Large intestine (tissue), 12 donors: ENCODE results near the gene NR1D1. TPM values are rescaled to one million over a fixed set of nuclear protein-coding genes. Genes with fewer than 3 reads are reported as not detected.
"Not testable (repeated sequence)": the region's sequence is repeated elsewhere in the genome, so short reads cannot be mapped to it uniquely, and the experiment has no call there.

Source experiments
- DNase-seq, 2 donors: peaks; one replicate each; pipeline versions ENCODE4 v3.0.0 to v3.0.0-alpha.2; 2013
- H3K27ac ChIP-seq: one replicate; pipeline ENCODE4 v1.5.1; 2013; ENCODE audit warnings: low read length
- H3K27me3 ChIP-seq: 2 replicates; pipeline ENCODE4 v1.6.1; 2013; ENCODE audit warnings: low read length; ENCODE audit not compliant: control insufficient read depth, insufficient read depth
- H3K36me3 ChIP-seq: 2 replicates; pipeline ENCODE4 v1.6.1; 2013; ENCODE audit warnings: low read length; ENCODE audit not compliant: control insufficient read depth, insufficient read depth
- H3K4me1 ChIP-seq: one replicate; pipeline ENCODE4 v1.6.1; 2013; ENCODE audit warnings: low read length; ENCODE audit not compliant: control insufficient read depth, insufficient read depth
- H3K4me3 ChIP-seq: one replicate; pipeline ENCODE4 v1.5.1; 2013; ENCODE audit warnings: low read length
- H3K9me3 ChIP-seq: one replicate; pipeline ENCODE4 v1.6.1; 2013; ENCODE audit warnings: mild to moderate bottlenecking, low read depth, low read length, moderate library complexity; ENCODE audit not compliant: control insufficient read depth
- WGBS: methylation state at CpG from one replicate; pipeline ENCODE4 v1.1.5; 2013; ENCODE audit warnings: low lambda C conversion rate; ENCODE audit not compliant: insufficient coverage; 5-methylcytosine and 5-hydroxymethylcytosine counted together
- long read RNA-seq, 11 donors: transcript quantifications; one replicate each; lab custom pipeline, GENCODE V29; 2026
- polyA plus RNA-seq: library from polyadenylated mRNA; unstranded; fragments of 120-200 nt; gene quantifications from one replicate; pipeline ENCODE4 v1.2.1, GENCODE V29; 2013

The NR1D1 gene
- polyA plus RNA-seq = 2.5 TPM
- long read RNA-seq, donor 1, partial matches to known transcripts = 0 of 1 reads
- long read RNA-seq, donor 1, other reads (novel, unspliced or antisense) = 0 of 1 reads
- long read RNA-seq, donor 2, partial matches to known transcripts = 0 of 1 reads
- long read RNA-seq, donor 2, other reads (novel, unspliced or antisense) = 0 of 1 reads
- long read RNA-seq, donor 3 = 0 reads
- long read RNA-seq, donor 4 = 0 reads
- long read RNA-seq, donor 5 = 0 reads
- long read RNA-seq, donor 6 = 0 reads
- long read RNA-seq, donor 7 = 0 reads
- long read RNA-seq, donor 8, partial matches to known transcripts = 0 of 2 reads
- long read RNA-seq, donor 8, other reads (novel, unspliced or antisense) = 0 of 2 reads
- long read RNA-seq, donor 9, partial matches to known transcripts = 65 of 65 reads
- long read RNA-seq, donor 9, other reads (novel, unspliced or antisense) = 0 of 65 reads
- long read RNA-seq, donor 10, partial matches to known transcripts = 201 of 220 reads
- long read RNA-seq, donor 10, other reads (novel, unspliced or antisense) = 19 of 220 reads
- long read RNA-seq, donor 11, partial matches to known transcripts = 6 of 12 reads
- long read RNA-seq, donor 11, other reads (novel, unspliced or antisense) = 6 of 12 reads

- WGBS = no CpG with 5 or more reads among the region's 16 CpGs
- H3K27ac ChIP-seq = peak within 1 kb of the TSS; percentile 94
These were observed at the start of gene NR1D1 for GRCh38 chr17:40100419-40100668. TSS of gene NR1D1 (minus strand) at chr17:40100589. CDS start at chr17:40100094, 495 bp downstream.

GRCh38 chr17:40148527-40148926 lies 48.1 kb upstream of the NR1D1 start:
- H3K9me3 ChIP-seq = no peaks in the 10 kb centered on the region
- WGBS = no CpG with 5 or more reads among the region's 3 CpGs
- no peaks in the 10 kb centered on the region for H3K4me1 ChIP-seq
- H3K27ac ChIP-seq = no peak overlapping the region
- H3K36me3 ChIP-seq = peaks cover 63% of the 10 kb centered on the region
- no peak overlapping the region for H3K4me3 ChIP-seq
- no peak for DNase-seq
- H3K27me3 ChIP-seq = no peaks in the 10 kb centered on the region

More at GRCh38 chr17:40100419-40100668, at the start of gene NR1D1:
- Histone ChIP-seq H3K36me3 (peaks cover 11% of the 10 kb centered on the region), H3K9me3 (peaks cover 4% of the 10 kb centered on the region), H3K27me3 (no peaks in the 10 kb centered on the region), H3K4me1 (peaks cover 72% of the 10 kb centered on the region), H3K4me3 (peak within 1 kb of the TSS; percentile 61)
- no peak for DNase-seq

GRCh38 chr17:40145476-40145875 lies 45.1 kb upstream of the NR1D1 start:
- Histone ChIP-seq H3K9me3 (no peaks in the 10 kb centered on the region), H3K27me3 (no peaks in the 10 kb centered on the region), H3K4me3 (no peak overlapping the region), H3K36me3 (peaks cover 50% of the 10 kb centered on the region), H3K27ac (no peak overlapping the region), H3K4me1 (peaks cover 8% of the 10 kb centered on the region)
- DNase-seq = no peak
- 100% methylated on average over 1 of the region's 3 CpGs for WGBS

GRCh38 chr17:40143166-40143565 lies 42.8 kb upstream of the NR1D1 start:
- DNase-seq, H3K9me3 ChIP-seq, H3K27ac ChIP-seq, H3K4me3 ChIP-seq, H3K27me3 ChIP-seq: not testable (repeated sequence)
- no CpG with 5 or more reads among the region's 3 CpGs for WGBS
- H3K36me3 ChIP-seq = peaks cover 31% of the 10 kb centered on the region
- H3K4me1 ChIP-seq = peaks cover 17% of the 10 kb centered on the region

GRCh38 chr17:40139566-40140058 lies 39.2 kb upstream of the NR1D1 start:
- peaks cover 33% of the 10 kb centered on the region for H3K36me3 ChIP-seq

GRCh38 chr17:40135817-40136216 lies 35.4 kb upstream of the NR1D1 start:
- no peak overlapping the region for H3K27ac ChIP-seq
- no peaks in the 10 kb centered on the region for H3K9me3 ChIP-seq
- no CpG with 5 or more reads among the region's 3 CpGs for WGBS
- peaks cover 29% of the 10 kb centered on the region for H3K4me1 ChIP-seq
- H3K27me3 ChIP-seq = no peaks in the 10 kb centered on the region
- DNase-seq = no peak
- H3K36me3 ChIP-seq = peaks cover 56% of the 10 kb centered on the region
- no peak overlapping the region for H3K4me3 ChIP-seq

More at GRCh38 chr17:40139566-40140058, 39.2 kb upstream of the NR1D1 start:
- H3K4me1 ChIP-seq = peaks cover 24% of the 10 kb centered on the region
- H3K27ac ChIP-seq = peak overlapping the region; percentile 100
- H3K27me3 ChIP-seq = no peaks in the 10 kb centered on the region
- peak overlapping the region; percentile 78 for H3K4me3 ChIP-seq
- no peak for DNase-seq
- no peaks in the 10 kb centered on the region for H3K9me3 ChIP-seq
- 37% methylated on average over 5 of the region's 14 CpGs for WGBS

- peaks cover 72% of the 10 kb centered on the region for H3K36me3 ChIP-seq
- H3K27ac ChIP-seq = peak overlapping the region; percentile 85
- no peaks in the 10 kb centered on the region for H3K27me3 ChIP-seq
- DNase-seq = peak; percentile 76 to 87
- H3K4me1 ChIP-seq = peaks cover 29% of the 10 kb centered on the region
- no CpG with 5 or more reads among the region's 7 CpGs for WGBS
- H3K4me3 ChIP-seq = no peak overlapping the region
- H3K9me3 ChIP-seq = no peaks in the 10 kb centered on the region
These were observed 33.8 kb upstream of the NR1D1 start for GRCh38 chr17:40134184-40134583.

GRCh38 chr17:40130352-40131042 lies 30.1 kb upstream of the NR1D1 start:
- DNase-seq = no peak
- H3K27me3 ChIP-seq = no peaks in the 10 kb centered on the region

GRCh38 chr17:40129498-40129897 lies 29.1 kb upstream of the NR1D1 start:
- peaks cover 77% of the 10 kb centered on the region for H3K36me3 ChIP-seq
- no peaks in the 10 kb centered on the region for H3K27me3 ChIP-seq
- H3K4me3 ChIP-seq = no peak overlapping the region
- no peaks in the 10 kb centered on the region for H3K9me3 ChIP-seq
- WGBS = no CpG with 5 or more reads among the region's 5 CpGs
- no peak for DNase-seq
- H3K27ac ChIP-seq = no peak overlapping the region
- H3K4me1 ChIP-seq = peaks cover 20% of the 10 kb centered on the region

More at GRCh38 chr17:40130352-40131042, 30.1 kb upstream of the NR1D1 start:
- Histone ChIP-seq H3K36me3 (peaks cover 87% of the 10 kb centered on the region), H3K4me1 (peaks cover 24% of the 10 kb centered on the region), H3K27ac (no peak overlapping the region), H3K4me3 (no peak overlapping the region), H3K9me3 (no peaks in the 10 kb centered on the region)
- WGBS = 70% methylated on average over 2 of the region's 7 CpGs
